GM18505 (cell line): ENCODE data around the gene CIDEB.

Experiments
- ATAC-seq: cut with Tn5 transposase; IDR thresholded peaks from one replicate; pipeline ENCODE4 v1.9.1; 2021; ENCODE audit not compliant: unreplicated experiment
- POLR2A ChIP-seq: IDR thresholded peaks from 4 replicates; pipeline ENCODE4 v1.6.1; 2011; ENCODE audit warnings: borderline replicate concordance; ENCODE audit not compliant: insufficient read depth, insufficient read length; ENCODE audit errors: extremely low read depth

Gene CIDEB

DNA sequence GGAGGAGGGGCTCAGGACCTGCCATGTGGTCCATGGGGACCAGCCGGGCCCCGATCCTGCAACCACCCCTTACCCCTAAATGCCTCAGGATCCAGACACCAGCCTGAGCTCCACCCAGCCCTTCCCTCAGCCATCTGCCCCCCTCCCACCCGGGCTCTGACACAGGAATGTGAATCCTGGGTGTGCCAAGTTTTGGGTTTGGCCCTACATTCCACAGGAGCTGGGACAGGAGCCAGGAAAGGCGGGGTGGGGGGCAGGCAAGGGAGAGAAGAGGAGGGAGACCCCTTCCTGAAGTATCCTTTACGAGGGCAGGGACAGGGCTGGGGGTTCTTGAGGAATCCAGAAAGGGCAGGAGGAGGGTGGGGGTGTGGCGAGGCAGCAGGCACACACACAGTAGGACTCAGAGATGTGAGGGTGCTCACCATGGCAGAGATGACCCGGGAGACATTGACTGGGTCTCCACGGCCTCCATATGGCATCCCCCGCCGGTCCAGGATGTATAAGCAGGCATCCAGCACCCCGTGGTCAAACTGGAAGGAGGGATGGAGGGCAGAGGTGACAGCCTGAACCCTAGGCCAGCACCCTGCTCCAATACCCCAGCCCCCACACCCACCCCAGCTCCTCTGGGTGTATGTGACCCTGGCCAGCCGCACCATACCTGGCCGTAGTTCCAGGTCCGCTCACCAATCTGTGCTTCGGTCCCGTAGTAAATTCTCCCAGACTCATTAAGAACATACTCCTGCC is 48.3 kb downstream of the CIDEB start:
- no peak for ATAC-seq
- no peak for TF ChIP-seq POLR2A

DNA sequence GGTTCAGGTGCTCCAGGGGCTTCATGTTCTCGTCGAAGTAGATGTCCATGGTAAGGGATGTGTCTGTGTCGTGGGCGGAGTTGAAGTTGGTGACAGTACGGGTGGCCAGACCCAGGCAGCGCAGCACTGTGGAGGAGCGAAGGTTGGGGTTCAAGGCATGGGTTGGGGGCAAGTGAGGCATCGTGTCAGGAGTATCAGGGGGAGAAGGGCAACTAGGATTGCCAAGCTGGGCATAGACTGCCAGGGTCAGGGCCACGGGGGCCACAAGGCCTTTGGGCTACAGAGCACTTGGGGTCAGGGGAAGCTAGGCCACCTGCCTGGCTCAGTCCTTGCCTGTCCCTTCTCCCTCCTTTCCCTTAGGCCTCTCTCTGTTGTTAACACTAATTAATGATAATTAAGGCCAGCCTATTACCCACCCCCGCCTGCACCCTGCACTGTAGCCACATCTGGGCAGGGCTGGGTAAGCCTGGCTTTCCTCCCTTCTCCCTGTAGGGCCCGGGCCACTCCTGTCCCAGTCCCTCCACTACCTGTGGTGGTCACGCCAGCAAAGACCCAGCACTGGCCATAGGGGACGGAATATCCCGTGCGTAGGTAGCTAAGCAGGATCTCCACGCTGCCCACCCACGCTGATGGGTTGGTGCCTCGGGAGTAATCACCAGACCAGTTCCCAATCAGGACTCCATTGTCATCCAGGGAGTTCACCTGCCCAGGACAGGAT is 49.1 kb downstream of the CIDEB start:
- TF ChIP-seq POLR2A, result no peak
- no peak for ATAC-seq

GRCh38 chr14:24258119-24258518 is 49.7 kb downstream of the CIDEB start:
- no peak for TF ChIP-seq POLR2A
- no peak for ATAC-seq

DNA sequence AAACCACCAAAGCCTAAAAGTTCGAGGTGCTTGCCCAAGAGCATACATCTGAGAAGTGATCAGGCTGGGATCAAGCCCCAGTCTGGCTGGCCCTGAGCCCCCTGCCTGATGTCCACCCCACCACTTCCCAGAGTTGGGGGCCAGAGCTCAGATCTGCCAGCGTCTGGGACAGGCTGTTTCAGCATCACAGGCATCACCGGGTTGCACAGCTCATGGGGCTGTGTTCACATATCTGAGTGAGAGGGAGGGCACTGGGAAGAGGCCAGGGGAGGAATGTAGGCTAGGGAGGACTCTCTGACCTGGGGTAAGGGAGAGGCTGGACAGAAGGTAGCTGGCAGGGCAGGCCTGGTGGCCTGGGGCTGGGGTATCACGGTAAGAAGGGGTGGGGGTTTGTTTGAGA is 50.8 kb downstream of the CIDEB start:
- ATAC-seq, result no peak
- TF ChIP-seq POLR2A, result no peak

GRCh38 chr14:24255931-24256711 is 51.7 kb downstream of the CIDEB start:
- TF ChIP-seq POLR2A, result no peak
- no peak for ATAC-seq

- TF ChIP-seq POLR2A, result no peak
- no peak for ATAC-seq
These were observed 52.3 kb downstream of the CIDEB start for GRCh38 chr14:24255438-24255837.
